GM18858 (cell line): ENCODE data around the gene EHHADH.
A peak's percentile ranks its signal among the peaks of the same experiment; 100 is the strongest.
"Not testable (repeated sequence)": the region's sequence is repeated elsewhere in the genome, so short reads cannot be mapped to it uniquely, and the experiment has no call there.

Source experiments
- ATAC-seq: cut with Tn5 transposase; IDR thresholded peaks from one replicate; pipeline ENCODE4 v1.9.1; 2021; ENCODE audit not compliant: unreplicated experiment

The EHHADH gene

DNA sequence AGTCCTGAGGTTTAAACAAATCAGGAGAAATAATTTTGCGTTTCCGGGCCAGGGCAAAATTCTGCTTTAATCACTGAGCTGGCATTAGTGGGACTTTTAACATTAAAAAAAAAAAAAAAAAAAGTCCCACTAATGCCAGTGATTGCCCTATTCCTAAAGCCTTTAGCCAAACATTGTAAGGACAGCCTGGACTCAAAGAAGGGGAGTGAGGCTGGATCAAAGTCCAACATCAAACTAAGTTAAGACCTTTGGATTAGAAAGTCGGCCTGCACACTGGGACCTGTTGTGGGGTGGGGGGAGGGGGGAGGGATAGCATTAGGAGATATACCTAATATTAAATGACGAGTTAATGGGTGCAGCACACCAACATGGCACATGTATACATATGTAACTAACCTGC, 716 bp downstream of the EHHADH start:
- not testable (repeated sequence) for ATAC-seq

DNA sequence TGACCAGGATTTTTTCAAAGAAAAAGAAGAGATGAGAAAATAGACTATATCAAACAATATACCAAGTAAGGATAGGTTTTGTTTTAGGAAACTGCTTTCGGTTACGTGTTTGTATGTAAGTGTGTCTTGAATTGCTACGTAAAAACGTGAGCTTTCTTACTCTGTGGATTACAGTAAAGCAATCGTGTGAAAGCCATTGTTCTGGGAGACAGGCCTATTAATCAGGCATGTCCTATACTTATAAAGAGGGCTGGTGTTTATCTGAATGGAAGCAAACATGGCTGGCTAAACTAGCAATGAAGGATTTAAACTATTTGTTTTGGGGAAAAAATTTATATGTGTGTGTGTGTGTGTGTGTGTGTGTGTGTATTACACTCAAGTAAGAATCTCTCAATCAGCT, 2.6 kb downstream of the EHHADH start:
- ATAC-seq, result no peak

DNA sequence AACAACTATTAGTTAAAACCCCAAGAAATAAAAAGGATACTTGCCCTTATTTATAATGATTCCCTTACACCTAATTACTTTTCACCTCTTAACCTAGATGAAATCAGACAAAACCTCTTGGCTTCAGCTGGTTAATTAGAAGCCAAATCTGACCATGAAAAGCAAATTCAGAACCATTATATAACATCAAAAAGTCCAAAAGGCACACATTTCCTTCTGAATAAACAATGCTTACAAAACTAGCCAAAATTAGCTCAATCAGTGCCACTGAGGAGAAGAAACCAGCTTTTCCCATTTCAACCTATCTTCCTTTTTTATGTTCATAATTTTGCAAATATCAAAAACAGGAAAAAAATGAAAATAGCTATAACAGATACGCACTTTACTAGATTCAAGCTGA, 3.2 kb downstream of the EHHADH start:
- ATAC-seq, result no peak

DNA sequence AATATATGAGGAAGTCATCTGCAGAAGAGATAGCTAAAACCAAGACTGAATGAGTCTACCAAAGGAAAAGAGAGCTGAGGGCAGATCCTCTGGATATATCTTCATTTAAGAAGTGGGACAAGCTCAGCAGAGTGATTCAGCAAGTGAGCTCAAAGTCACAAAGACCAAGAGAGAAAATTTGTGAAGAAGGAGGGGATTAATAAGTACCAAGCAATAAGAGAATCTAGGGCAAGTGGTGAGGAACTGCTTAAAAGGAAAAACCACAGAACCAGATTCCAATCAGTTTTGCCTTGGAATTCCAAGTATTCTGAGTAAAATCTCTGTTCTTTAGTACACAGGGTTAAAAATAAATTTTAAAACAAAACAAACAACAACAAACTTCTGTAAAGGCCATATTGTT, 3.6 kb downstream of the EHHADH start:
- no peak for ATAC-seq

DNA sequence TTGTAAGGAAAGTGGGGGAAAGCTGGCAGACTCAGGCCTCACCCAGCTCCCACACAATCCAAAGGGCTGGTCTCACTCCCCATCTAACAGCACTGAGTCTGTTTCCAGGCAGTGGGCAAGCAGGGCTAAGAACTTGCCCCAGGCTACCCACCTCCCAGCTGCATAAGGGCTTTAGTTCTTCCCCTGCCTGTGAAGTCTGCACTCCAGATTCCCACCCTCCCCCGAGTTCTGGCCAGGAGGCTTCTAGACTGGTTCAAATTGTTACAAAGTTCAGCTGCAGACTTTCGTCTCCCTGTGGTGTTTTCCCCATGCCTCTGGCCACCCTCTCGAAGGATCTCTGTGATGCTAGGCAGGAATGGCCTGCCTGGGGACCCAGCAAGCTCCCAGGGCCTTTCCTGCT, 11.2 kb downstream of the EHHADH start:
- no peak for ATAC-seq

DNA sequence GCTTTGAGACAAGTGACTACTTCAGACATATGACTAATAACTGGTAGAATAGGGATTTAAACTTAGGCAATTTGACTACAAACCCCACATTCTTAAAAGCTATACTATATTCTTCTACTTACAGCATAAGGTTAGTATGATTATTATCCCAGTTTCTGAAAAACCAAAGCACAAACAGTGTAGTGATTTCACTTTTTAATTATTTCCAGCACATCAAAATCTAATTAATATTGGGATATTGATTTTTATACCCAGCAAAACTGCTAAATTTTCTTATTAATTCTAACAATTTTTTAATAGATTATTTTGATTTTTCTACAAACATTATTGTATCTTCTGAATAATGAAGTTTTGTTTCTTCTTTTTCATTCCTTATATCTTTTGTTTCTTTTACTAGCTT, 16.9 kb downstream of the EHHADH start:
- no peak for ATAC-seq

DNA sequence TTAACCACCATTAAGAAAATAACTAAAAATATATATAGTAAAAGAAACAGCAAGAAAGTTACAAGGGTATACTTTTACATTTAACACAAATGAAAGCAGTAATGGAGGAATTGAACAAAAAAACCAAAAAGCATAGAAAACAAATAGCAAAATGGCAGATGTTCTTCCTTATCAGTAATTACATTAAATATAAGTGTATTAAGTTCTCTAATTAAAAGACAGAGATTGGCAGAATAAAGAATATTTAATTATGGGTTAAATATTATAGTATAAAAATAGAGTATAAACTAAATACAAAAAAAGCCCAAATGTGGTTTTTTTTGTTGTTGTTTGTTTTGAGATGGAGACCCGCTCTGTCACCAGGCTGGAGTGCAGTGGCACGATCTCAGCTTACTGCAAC, 20.5 kb downstream of the EHHADH start:
- ATAC-seq, result no peak

DNA sequence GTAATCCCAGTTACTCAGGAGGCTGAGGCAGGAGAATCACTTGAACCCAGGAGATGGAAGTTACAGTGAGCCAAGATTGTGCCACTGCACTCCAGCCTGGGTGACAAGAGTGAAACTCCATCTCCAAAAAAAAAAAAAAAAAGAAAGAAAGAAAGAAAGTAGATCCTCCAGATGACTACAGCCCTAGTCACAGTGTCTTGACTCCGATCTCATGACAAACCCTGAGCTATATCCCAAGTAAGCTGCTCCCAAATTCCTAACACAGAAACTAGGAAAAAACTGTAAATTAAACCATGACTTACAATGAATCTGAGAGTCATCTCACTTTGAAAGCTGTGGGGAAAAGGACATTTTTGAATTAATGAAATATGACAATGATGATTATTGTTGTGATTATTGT, 27.3 kb downstream of the EHHADH start:
- not testable (repeated sequence) for ATAC-seq

DNA sequence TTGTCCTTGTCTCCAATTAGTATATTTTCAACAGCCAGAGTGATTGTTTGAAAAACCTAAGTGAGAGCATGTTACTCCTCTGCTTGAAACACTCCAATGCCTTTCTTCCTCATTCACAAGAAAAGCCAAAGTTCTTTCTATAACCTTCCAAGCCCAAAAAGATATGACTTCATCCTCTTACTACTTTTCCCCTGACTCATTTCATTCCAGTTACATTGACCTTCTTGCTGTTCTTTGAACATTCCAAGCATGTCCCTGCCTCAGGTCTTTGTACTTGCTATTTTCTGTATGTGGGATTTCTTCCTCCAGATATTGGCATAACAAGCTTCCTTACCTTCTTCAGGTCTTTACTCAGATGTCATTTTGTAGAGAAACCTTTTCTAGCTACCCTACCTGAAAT, 28.3 kb downstream of the EHHADH start:
- no peak for ATAC-seq

DNA sequence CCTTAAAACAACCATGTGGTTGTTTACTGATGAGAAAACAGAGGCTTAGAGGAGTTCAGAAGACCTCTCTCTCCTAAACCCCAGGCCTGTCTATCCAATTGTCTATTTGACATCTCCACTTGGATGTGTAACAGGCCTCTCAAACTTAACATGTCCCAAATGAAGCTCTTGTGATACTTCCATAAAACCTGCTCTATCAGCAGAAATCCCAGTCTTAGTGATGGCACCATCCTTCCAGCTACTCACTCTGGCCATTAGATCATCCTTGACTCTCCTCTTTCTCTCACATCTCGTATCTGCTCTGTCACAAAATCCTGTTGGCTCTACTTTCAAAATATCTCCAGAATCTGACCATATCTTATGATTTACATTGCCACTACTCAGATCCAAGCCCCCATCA, 28.8 kb downstream of the EHHADH start:
- no peak for ATAC-seq

DNA sequence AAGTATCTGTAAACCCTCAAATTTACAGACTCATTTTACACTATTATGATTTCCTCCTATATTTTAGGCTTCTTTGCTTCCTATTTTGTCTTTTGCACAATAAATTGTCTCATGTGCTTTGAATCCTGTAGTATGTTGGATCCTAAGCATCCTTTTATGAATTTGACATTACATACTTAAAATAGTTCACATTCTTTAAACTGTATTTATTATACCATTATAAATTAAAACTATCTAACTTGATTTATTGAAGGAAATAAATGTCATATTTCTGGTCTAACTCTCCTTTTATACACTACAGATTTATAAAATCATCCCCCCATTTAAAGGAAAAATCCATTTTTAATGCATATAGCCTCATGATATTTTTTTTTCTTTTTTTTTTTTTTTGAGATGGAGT, 32.6 kb downstream of the EHHADH start:
- no peak for ATAC-seq

DNA sequence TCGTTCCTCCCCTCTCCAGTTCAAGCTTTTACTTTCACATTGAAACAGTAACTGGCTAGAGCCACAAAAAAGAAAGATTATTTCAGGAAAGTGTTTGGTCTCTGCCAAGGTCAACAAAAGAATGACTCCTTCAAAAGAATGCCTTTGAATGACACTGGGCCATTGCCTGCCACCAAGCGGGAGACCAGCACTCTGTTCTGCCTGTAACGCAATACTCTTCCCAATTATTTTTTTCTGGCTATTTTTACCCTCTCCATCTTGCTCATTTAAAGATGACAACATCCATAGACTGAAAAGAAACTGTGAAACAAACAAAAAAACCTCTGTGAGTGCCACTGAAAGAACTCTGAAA, 37.3 kb downstream of the EHHADH start:
- ATAC-seq, result no peak

DNA sequence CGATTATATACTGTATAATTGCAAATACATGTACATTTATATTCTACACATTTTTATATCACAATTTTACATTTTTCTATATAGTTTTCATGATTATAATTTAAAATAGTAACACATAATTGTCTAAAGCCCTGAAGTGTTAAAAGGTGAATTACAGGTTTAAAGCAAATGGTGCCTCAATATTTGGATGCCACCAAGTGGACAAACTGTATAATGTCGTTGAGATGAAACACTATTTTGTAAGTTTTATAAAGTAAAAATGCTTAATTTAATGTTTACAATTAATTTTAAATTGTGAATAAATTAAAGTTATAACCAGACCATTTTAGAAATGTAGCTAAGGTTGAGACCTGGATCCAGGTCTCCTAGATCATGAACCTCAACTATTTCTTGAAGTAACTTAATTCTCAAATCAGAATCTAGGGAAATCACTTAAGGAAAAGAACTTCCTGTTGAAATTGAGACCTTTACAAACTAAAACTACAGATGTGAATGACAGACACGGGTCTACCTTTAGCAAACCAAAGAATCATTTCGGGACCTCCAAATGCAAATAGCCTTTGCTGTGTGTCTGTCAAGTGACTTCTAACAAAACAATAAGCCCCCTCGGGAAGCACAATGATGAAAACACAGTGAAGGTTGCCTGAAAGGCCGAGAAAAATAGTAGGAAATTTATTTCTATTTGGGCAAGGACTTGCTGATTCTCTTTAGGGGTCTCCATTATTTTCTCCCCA, 37.8 kb downstream of the EHHADH start:
- no peak for ATAC-seq

DNA sequence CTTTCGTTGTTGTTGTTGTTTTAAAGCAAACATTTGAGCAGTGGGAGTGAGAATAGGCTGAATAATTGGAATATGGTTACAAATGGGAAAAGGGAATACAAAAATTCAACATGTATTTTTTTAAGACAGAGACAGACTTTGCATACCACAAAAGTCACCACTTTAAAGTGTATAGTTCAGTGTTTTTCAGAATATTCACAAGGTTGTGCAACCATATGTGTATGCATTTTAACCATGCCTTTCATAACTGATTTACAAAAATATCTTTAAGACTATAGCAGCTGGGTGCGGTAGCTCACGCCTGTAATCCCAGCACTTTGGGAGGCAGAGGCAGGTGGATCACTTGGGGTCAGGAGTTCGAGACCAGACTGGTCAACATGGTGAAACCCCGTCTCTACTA, 41.3 kb downstream of the EHHADH start:
- ATAC-seq, result no peak

DNA sequence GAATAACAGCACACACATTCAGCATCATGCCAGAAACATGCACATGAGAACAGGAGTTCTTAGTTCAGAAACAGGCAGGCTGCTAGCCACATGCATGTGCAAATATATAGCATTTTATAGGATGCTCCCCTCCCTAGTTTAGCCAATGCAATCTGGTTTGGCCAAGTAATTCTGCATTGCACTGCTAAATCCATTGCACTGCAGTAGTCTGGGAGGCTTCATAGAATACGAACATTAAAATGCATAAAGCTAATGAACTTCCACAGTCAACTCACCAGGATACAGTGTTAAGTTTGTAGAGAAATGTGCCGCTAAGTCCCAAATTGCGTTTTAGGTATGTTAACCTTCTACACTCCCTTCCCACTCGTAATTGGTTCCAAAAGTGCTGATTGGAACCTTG, 41.8 kb downstream of the EHHADH start:
- no peak for ATAC-seq

DNA sequence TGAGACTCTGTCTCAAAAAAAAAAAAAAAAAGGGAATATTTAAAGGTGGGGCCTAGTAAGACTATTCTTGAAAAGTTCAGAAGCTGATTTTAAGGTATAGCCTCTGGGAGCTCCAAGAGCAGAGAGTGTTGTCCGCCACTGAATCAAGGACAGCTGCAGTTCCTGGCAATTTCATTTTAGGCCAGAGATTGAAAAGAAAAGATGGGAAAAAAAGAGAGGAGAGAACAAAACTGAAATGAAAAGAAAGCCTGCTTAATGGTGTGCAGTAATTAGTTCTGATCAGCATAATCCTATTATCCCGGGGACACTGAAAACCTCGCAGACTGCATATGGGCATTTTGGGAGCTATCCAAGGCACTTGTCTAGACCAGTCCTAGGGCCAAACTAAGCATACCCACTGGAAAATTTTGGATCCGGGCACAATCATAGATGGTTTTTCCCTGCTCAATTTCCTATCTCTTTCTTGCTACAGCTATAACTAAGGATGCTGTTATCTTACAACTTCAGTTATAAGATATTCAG, 43.2 kb downstream of the EHHADH start:
- ATAC-seq, result no peak

DNA sequence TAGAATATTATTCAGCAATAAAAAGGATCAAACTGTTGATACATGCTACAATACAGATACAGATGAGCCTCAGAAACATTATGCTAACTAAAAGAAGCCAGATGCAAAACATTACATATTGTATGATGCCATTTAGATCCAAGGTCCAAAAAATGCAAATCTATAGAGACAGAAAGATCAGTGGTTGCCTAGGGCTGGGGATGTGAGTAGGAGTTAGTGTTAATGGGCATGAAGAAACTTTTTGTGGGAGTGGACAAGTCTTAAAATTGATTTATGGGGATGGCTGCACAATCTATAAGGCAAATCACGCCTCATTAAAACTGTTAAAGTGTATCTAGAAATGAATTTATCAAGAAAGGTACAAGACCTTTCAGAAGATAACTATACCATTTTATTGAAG, 45.0 kb downstream of the EHHADH start:
- ATAC-seq, result no peak

DNA sequence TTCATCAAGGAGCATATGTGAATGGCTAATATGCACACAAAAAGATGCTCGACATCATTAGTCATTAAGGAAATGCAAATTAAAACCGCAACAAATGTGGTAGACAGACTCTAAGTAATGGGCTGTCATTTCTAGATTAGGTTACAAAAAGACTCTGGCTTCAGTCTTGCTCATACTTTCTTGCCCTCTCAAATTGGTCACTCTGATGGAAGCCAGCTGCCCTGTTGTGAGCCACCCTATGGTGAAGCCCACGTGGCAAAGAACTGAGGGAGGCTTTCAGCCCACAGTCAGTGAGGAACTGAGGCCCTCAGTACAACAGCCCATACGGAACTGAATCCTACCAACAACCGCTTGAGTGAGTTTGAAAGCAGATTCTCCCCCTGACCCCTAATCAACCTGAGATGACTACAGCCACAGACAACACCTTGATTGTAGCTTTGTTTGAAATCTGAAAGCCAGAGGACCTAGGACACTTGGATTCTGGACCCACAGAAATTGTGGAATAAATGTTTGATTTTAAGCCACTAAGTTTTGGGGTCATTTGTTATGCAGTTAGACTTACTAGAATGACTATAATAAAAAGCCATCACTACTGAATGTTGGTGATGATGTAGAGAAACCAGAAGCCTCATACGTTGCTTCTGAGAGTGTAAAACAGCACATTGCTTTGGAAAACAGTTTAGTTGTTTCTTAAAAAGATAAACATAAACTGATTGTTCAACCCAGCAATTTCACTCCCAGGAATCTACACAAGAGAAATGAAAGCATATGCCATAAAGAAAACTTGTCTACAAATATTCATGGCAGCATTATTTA, 45.7 kb downstream of the EHHADH start:
- peak; percentile 97 for ATAC-seq

DNA sequence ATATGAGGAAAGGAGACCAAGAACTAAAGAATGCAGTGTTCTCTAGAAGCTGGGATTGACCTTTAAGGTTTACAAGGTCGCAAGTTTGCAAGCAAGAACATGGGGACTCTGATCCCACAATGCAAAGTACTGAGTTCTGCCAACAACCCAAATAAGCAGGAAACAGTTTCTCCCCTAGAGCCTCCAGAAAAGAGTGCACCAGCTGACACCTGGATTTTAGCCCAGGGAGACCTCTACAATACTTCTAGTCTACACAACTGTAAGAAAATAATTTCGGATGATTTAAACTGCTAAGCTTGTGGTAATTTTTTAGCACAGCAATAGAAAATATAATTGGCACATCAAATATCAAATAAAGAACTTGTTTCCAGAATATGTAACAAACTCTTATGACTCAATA, 46.4 kb downstream of the EHHADH start:
- ATAC-seq, result no peak

DNA sequence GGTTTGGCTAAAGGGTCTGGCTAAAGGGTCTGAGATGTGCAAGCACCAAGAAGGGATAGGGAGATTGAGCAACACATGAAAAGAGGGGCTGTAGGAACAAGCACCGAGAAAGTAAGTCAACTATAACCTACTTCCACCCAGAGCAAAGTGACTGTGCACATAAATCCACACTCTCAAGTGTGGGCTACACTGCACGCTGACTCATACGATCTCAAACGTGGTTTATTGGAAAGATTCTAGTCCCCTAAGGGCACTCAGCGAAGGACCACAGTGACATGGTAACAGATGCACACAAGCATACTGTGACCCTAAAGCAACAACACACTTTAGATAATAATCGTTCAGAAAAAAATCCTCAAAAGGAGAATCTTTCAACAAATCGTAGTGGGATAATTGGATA, 48.0 kb downstream of the EHHADH start:
- ATAC-seq, result no peak

DNA sequence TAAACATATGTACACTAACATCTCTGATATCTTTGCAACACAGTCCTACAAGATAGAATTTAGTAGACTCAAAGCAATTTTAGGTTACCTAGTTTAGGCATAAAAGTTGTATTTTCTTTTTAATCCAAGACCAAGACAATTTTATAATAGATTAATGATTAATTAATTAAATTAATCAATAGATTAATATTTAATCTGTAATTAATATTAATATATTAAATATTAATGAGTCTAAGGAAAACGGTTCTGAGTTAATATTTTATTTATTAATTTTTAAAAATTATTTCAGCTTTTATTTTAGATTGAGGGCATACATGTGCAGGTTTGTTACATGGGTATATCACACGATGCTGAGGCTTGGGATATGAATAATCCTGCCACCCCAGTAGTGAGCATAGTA, 49.0 kb downstream of the EHHADH start:
- no peak for ATAC-seq

DNA sequence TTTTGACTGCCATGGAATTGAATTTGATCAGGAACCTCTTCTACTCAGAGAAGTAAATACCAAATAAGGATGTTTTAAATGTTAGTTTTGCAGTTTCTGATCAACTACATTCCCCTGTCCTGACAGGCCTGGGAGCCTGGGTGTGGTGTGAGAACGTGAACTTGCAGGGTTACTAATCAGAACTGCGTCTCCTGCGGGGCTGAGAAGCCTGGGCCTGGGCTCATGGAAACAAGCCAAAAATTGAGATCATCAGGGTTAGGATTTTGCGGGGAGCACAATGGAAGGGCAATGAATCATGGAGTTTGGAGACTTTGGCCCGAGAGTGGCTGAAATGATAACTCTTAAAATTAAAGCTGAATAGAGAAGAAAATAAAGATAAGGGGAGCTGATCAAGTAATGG, 53.2 kb downstream of the EHHADH start:
- no peak for ATAC-seq

DNA sequence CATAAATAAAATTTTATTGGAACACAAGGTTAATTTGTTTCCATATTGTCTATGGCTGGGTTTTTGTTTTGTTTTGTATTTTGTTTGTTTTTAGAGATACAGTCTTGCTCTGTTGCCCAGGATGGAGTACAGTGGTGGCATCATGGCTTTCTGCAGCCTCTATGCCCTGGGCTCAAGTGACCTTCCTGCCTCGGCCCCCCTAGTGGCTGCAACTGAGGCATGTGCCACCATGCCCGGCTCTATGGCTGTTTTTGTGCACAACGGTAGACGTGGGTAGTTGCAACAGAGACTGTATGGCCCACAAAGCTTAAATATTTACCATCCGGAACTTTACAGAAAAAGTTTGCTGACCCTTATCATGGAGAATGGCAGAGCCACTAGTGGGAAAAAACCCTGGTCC, 54.2 kb downstream of the EHHADH start:
- no peak for ATAC-seq
